GM21526 (cell line): ENCODE measurements around the gene GATB.
"Not testable (repeated sequence)": the region's sequence is repeated elsewhere in the genome, so short reads cannot be mapped to it uniquely, and the experiment has no call there.

ENCODE experiments used
- ATAC-seq: cut with Tn5 transposase; IDR thresholded peaks from one replicate; pipeline ENCODE4 v1.9.1; 2021; ENCODE audit warnings: moderate library complexity; ENCODE audit not compliant: unreplicated experiment, low FRiP score

Gene GATB

DNA sequence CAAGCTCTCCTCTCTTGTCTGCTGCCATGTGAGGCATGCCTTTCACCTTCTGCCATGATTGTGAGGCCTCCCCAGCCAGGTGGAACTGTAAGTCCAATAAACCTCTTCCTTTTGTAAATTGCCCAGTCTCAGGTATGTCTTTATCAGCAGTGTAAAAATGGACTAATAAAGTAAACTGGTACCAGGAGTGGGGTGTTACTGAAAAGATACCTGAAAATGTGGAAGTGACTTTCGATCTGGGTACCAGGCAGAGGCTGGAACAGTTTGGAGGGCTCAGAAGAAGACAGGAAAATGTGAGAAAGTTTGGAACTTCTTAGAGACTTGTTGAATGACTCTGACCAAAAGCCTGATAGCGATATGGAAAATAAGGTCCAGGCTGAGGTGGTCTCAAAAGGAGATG, 24.0 kb downstream of the GATB start:
- ATAC-seq: not testable (repeated sequence)

- no peak for ATAC-seq
Observed at GRCh38 chr4:151736361-151736760, 24.4 kb downstream of the GATB start.

GRCh38 chr4:151731670-151732069, 29.1 kb downstream of the GATB start:
- ATAC-seq: not testable (repeated sequence)

DNA sequence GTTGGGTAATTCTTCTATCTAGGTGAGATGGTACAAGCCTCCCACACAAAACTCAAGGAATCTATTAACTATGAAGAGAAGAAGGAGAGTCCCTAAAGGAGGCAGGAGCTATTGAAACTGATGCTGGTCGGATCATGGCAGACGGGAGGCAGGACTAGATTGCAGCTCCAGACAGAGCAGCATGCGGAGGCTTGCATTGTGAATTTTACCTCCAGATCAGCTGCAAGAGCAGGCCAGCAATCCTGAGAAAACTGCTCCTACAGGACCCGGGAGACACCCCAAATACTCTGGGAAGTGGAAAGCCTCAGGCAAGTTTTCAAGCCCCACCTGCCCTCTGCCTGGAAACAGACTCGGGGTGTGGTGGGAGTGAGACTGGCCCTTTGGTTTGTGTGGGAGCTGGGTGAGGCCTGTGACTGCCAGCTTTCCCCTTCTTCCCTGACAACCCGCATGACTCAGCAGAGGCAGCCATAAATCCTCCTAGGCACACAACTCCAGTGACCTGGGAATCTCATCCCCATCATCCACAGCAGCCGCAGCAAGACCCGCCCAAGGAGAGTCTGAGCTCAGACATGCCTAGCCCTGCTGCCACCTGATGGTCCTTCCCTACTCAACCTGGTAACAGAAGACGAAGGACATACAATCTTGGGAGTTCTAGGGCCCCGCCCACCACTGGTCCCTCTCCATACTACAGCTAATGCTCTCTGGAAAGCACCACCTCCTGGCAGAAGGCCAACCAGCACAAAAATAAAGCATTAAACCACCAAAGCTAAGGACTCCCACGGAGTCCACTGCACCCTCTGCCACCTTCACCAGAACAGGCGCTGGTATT, 30.9 kb downstream of the GATB start:
- ATAC-seq: no peak

DNA sequence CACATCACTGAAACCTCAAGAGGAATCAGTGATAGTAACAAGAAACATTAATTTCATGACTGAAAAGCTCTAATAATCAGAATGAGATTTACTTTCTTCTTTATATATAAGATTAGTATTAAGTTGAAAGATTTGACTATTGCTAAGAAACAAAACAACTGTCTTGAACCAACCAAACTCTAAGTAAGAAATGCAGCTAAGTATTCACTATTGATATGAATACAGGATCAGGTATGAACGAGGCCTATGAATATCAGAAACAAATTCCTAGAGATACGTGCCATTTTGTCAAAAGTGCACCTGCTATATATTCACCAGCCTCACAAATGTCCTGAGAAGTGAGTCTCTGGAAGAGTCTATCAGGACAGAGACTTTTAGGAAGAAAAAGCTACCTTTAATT, 32.1 kb downstream of the GATB start:
- ATAC-seq: no peak

- ATAC-seq: no peak
Observed at GRCh38 chr4:151728006-151728405, 32.8 kb downstream of the GATB start.

GRCh38 chr4:151727365-151727764, 33.4 kb downstream of the GATB start:
- ATAC-seq: no peak

DNA sequence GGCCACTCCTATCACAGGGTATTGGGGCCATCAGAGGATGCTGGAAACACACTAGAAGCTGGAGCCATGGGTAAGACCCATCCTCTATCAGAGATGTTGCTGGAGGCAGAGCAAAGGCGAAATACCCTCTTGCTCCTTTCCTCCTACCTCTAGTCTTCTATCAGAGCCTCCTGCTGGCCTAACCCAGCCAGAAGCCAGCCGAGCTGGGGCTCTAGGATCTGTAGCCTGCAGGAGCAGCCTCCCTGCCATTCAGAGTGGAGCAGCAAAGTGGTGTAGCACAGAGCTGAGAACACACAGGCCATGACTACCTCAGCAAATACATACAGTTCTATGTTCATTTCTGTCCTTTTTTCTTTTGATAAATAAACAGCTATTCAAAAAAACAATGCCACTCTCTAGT, 35.7 kb downstream of the GATB start:
- ATAC-seq: no peak

DNA sequence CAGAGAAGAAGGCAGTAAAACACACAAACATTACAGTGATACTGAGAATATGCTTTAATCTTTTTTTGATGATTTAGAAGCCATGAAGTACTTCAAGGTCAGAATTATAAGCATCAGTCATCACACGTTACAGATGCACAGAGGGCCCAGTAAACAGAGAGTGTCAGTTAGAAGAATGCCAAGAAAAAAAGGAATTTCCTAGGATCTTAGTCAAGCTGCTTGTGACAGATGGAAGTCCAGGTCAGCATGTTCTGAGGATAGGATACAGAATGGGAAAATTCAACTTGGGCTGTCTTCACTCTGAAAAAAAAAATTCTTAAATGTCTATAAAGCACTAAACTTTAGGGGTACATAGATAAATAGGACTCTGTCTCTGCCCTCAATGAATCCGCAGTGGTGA, 38.9 kb downstream of the GATB start:
- ATAC-seq: no peak

- ATAC-seq: no peak
Observed at GRCh38 chr4:151721466-151721865, 39.3 kb downstream of the GATB start.

DNA sequence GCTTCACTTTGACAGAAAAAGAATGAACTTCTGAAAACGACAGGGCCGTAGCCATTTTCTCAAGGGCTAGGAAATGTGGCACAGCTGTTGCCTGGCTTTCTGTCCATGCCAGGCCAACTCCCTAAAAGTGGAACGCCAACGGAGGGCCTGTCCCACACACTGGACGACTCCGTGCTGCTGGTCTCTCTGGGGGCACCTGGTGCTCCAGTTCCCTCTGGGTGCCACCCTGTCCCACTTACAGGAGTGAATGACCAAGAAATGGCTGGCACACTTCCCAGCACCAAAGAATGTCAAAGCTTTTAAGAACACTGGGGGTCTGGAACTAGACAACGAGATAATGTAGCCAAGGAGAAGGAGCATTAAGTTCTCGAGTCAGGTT, 40.9 kb downstream of the GATB start:
- no peak for ATAC-seq

- ATAC-seq: no peak
Observed at GRCh38 chr4:151718984-151719955, 41.5 kb downstream of the GATB start.

GRCh38 chr4:151717909-151718628, 42.7 kb downstream of the GATB start:
- ATAC-seq: no peak

DNA sequence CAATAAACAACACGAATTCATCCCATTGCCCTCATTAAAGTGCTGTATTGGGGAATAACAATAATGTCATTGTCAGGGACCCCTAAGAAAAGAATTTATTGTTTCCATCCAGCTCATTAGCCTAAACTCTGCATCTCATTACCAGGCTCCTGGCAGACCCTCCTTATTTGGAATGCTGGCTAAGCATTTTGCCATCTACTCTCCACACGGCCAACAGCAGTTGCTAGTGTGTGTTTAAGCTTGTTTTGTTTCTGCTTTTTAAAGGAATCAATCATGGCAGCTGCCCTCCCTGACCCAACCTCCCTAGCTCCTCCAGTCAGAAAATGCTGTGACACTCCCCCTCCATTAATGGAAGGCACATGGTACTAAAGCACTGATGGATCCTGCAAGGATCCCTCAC, 43.5 kb downstream of the GATB start:
- no peak for ATAC-seq

GRCh38 chr4:151716324-151716723, 44.5 kb downstream of the GATB start:
- ATAC-seq: no peak

DNA sequence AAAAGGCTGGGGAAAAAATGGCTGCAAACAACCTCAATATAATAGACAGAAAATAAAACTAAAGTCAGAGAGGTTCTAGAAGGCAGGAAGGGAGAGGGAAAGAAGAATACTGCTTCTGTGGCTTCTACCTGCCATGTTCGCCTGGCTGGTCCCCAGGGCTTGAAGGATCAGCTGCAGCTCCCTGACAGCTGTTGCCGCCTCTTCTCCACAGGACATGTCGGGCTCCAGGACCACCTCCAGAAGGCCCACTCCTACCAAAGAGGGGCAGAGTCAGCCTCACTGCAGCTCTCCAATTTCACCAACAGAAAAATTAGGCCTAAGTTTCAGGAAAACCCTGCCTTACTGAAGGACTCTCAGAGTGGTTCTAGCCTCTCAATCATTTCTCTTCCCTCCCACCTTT, 44.9 kb downstream of the GATB start:
- ATAC-seq: no peak

DNA sequence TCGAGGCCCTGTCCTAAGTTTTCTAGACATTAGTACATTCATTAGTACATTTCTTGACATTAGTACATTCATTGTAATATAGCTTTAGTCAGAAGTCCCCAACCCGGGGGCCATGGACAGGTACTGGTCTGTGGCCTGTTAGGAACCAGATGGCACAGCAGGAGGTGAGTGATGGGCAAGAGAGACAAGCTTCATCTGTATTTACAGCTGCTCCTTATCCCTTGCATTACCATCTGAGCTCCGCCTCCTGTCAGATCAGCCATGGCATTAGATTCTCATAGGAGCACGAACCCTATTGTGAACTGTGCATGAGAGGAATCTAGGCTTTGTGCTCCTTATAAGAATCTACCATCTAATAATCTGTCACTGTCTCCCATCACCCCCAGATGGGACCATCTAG, 48.0 kb downstream of the GATB start:
- ATAC-seq: no peak

GRCh38 chr4:151711646-151712045, 49.2 kb downstream of the GATB start:
- ATAC-seq: no peak

DNA sequence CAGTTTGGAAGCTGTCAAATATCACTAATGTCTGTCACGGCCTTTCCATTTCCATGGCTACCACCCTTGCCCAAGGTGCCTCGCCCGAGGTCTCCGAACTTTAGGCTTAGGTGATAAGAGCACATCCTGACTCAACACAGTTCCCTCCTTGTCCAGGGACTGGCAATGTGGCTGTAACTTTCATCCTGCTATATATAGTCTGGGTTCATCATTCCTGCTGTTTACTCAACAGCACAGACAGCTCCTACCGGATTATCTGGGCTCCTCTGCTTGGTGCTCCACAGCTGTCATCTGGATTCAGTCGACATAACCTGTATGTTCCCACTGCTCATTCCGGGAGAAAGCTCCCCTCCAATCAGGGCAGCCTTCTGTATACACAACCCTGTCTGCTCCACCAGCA, 51.2 kb downstream of the GATB start:
- ATAC-seq: no peak

DNA sequence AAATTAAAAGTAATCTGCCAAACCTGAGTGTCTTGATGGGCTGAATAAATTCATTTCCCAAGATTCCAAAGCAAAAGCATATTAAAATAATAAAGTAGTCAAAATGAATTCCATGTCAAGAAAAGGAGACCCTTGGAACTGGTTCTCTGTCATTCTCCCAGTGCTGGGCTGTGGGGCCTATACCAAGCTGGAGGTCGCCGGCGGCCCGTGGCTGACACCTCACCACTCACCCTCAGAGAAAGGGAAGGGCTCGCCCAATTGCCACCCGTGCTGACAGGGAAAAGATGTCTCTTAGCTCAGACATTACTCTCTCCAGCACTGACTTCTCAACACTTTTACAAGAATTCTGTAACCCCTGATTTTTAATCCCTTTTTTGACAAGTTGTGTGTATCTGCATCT, 51.7 kb downstream of the GATB start:
- no peak for ATAC-seq

GRCh38 chr4:151708100-151708499, 52.7 kb downstream of the GATB start:
- no peak for ATAC-seq
